ENCODE measurements around the gene ZNF134.

The ZNF134 gene

GRCh38 chr19:57613941-57614743 is at the start of gene ZNF134:
ZNF134 (plus strand) TSS chr19:57614242; CDS start chr19:57619469, 5,227 bp downstream.
- DNase-seq (ENCODE audit: low read depth): peak; percentile 85

GRCh38 chr19:57566396-57567265 is 47.4 kb upstream of the ZNF134 start:
- DNase-seq (ENCODE audit: low read depth): no peak

GRCh38 chr19:57570707-57571106 is 43.3 kb upstream of the ZNF134 start:
- DNase-seq (ENCODE audit: low read depth): no peak

GRCh38 chr19:57572415-57572947 is 41.6 kb upstream of the ZNF134 start:
- DNase-seq (ENCODE audit: low read depth): no peak

- DNase-seq (ENCODE audit: low read depth): no peak
These were observed 37.4 kb upstream of the ZNF134 start for GRCh38 chr19:57576661-57577060.

GRCh38 chr19:57578487-57579205 is 35.4 kb upstream of the ZNF134 start, which contains the start of gene ZNF416:
ZNF416 (minus strand) TSS chr19:57578911; CDS start chr19:57578704, 207 bp downstream.
- peak; percentile 92 for DNase-seq (ENCODE audit: low read depth)

- no peak for DNase-seq (ENCODE audit: low read depth)
These were observed 30.9 kb upstream of the ZNF134 start for GRCh38 chr19:57583104-57583520.

- DNase-seq (ENCODE audit: low read depth): peak; percentile 80
These were observed 30.3 kb upstream of the ZNF134 start, which contains the start of gene ZIK1 for GRCh38 chr19:57583521-57584416. ZIK1 (plus strand) TSS chr19:57584145; CDS start chr19:57584357, 212 bp downstream.

GRCh38 chr19:57587529-57587928 is 26.5 kb upstream of the ZNF134 start:
- DNase-seq (ENCODE audit: low read depth): no peak

- DNase-seq (ENCODE audit: low read depth): no peak
These were observed 14.7 kb upstream of the ZNF134 start for GRCh38 chr19:57599377-57599760.

- peak; percentile 80 for DNase-seq (ENCODE audit: low read depth)
These were observed 14.2 kb upstream of the ZNF134 start, which contains the start of gene ZNF530 for GRCh38 chr19:57599761-57600383. ZNF530 (plus strand) TSS chr19:57599885; CDS start chr19:57604346, 4,461 bp downstream.

GRCh38 chr19:57606931-57607330 is 7.1 kb upstream of the ZNF134 start:
- no peak for DNase-seq (ENCODE audit: low read depth)

- DNase-seq (ENCODE audit: low read depth): no peak
These were observed 2.9 kb upstream of the ZNF134 start for GRCh38 chr19:57611113-57611512.

- no peak for DNase-seq (ENCODE audit: low read depth)
These were observed 1.3 kb downstream of the ZNF134 start for GRCh38 chr19:57615346-57615745.

GRCh38 chr19:57620673-57621348 is 6.8 kb downstream of the ZNF134 start:
- no peak for DNase-seq (ENCODE audit: low read depth)

GRCh38 chr19:57623091-57623490 is 9.0 kb downstream of the ZNF134 start:
- DNase-seq (ENCODE audit: low read depth): no peak

GRCh38 chr19:57632987-57633831 is 19.2 kb downstream of the ZNF134 start, which contains the start of gene ZNF211:
ZNF211 (plus strand) TSS chr19:57633168; CDS start chr19:57633347, 179 bp downstream.
- peak; percentile 83 for DNase-seq (ENCODE audit: low read depth)

- DNase-seq (ENCODE audit: low read depth): no peak
These were observed 19.7 kb downstream of the ZNF134 start for GRCh38 chr19:57633832-57634131.

GRCh38 chr19:57637379-57637778 is 23.3 kb downstream of the ZNF134 start:
- no peak for DNase-seq (ENCODE audit: low read depth)
